Stimulated activated CD4-positive, alpha-beta T cell treated with anti-CD3 and anti-CD28 coated beads, TNF-alpha, amount 100 ng/mL, for 48 hours (primary cell): ENCODE results near the gene TMEM47.

Experiments used
- DNase-seq, 3 donors: peaks; one replicate each; pipeline ENCODE4 v3.0.0-alpha.2; 2020; ENCODE audit warnings: low read depth in 3 of 3

The TMEM47 gene

GRCh38 chrX:34656842-34657725 is at the start of gene TMEM47:
Gene TMEM47, minus strand, starts transcription at chrX:34657285. Its CDS starts 256 bp downstream, at chrX:34657029.
- no peak for DNase-seq

DNA sequence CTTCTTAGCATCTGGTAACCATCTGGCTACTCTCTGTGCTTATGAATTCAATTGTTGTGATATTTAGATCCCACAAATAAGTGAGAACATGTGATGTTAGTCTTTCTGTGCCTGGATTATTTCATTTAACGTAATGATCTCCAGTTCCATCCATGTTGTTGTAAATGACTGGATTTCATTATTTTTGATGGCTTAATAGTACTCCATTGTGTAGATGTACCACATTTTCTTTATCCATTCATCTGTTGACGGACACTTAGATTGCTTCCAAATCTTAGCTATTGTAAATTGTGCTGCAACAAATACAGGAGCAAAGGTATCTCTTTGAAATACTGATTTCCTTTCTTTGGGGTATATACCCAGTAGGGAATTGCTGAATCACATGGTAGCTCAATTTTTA is 30.0 kb upstream of the TMEM47 start:
- no peak for DNase-seq

GRCh38 chrX:34659575-34659974 is 2.5 kb upstream of the TMEM47 start:
- no peak for DNase-seq

DNA sequence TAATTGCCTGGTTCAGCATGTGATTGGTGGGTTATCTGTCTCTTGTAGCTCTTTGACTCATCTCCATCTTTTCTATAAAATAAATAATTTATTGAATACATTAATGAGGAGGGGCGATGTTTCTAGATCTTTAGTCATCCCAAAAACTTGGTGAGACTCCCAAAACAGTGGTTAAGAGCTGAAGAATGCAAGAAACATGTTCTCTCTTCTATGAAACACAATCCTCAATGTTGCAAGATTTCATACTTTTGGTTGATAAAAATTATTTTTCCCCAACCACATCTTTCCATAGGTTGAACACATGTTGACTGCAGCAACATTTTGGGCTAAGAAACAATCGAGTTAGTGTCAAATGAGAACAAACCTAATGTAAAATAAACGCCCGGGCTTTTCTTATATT is 1.2 kb upstream of the TMEM47 start:
- no peak for DNase-seq

GRCh38 chrX:34657726-34658070 is 613 bp upstream of the TMEM47 start:
- no peak for DNase-seq

GRCh38 chrX:34656467-34656841 is 631 bp downstream of the TMEM47 start:
- no peak for DNase-seq

- no peak for DNase-seq
Observed at GRCh38 chrX:34655501-34656455, 1.3 kb downstream of the TMEM47 start.

DNA sequence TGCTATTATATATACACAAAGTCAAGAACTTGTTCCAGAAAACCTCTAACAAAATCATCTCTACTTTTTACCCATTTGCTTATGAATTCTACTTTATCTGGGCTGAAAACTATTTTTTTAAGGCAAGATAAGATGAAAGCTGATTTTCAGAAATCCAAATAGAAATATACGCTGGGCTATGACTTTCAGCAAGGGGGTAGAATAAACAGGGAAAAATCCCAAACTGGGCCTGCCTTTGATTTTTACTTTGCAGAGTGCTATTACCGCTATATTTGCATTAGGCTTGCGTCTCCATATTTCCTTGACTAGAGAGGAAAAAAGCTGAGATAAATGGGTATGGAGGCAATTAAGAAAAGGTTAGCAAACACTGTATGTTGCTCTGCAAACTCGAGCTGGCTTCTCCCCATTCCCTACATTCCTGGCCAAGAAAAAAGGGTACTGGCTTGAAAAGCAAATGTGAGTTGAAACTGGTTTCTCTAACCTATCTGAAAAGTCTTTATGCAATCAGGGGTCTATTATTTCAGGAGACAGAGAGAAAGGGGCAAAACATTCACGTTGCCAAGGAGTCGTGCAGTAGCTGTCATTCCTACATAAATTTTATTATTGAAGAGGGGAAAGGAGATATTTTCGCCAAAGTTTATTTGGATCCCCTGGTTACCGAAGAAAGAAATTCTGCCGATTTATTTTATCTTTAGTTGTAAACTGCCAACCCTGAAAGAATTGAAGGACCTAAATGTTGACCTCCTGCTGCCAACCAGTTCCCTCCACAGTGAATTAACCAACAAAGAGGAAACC is 2.2 kb downstream of the TMEM47 start:
- no peak for DNase-seq

GRCh38 chrX:34653811-34654210 is 3.3 kb downstream of the TMEM47 start:
- no peak for DNase-seq

DNA sequence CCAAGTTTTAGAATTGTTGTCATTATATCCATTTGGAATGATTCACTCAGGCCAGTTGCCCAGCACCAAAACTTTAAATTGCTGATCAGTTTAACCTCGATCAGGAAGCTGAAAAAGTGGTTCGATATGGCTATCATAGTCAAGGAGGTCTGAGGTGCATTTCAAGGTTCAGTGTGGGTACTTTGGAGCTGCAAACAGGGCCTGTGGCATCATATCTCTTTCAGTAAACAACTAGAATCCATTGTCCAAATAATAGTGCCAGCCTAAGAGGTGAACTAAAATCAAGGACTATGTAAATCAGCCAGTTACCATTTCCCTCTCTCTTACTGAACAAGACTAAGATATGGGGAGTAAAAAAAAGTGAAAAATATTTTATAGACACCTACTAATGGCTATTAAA is 14.2 kb downstream of the TMEM47 start:
- DNase-seq = no peak

- DNase-seq = no peak
Observed at GRCh38 chrX:34638116-34638515, 19.0 kb downstream of the TMEM47 start.

DNA sequence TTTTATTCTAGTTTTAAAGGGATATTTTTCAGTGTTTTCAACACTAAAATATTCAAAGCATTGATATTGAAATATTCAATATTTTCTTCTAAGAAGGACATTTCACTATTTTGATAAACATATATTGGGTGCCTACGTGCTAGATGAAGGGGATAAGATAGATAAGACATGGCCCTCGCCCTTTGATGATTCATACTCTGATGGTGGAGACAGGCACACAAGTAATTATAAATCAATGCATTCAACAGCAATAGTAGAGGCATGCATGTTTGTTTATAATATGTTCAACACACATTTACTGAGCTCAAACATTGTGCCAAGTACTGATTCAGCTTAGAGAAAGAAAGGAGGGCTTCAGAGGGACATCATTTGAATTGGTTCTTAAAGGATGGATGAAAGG is 22.7 kb downstream of the TMEM47 start:
- no peak for DNase-seq

GRCh38 chrX:34632384-34632783 is 24.7 kb downstream of the TMEM47 start:
- no peak for DNase-seq

- no peak for DNase-seq
Observed at GRCh38 chrX:34631479-34632220, 25.4 kb downstream of the TMEM47 start.

DNA sequence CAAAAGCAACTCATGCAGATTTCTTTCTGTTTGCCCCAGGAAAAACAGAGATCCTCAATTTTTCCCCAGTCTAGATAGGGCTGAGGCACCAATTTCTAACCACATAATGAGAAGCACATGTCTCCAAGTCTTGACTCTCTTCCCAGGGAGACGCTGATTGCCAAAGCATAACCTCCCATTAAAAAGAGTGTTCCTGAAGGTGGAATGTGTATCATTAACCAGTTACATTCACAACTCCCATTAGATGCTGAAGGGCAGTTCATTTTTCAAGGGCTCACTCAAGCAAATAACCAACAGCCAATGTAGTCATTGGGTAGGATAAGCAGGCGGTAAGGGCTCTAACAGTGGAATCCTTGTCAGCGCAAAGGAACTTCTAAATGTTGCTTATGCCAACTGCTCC is 27.5 kb downstream of the TMEM47 start:
- DNase-seq = no peak

DNA sequence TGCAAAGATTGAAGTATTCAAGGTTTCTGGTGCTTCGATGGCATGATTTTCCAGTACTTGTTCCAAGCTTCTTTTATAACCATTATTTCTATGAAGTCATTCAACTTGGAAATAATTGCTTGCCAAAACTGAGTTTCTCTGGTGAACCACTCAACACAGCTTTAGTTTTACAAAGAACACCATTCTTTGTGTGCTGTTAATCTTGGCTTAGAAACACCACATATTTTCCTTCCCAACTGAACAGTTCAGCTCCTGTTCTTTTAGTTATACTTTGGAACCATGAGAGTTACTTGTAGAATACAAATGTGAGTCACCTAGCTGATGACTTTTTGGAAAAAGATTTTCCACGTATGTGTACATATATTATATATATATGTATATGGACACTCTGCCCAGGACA is 32.7 kb downstream of the TMEM47 start:
- no peak for DNase-seq

DNA sequence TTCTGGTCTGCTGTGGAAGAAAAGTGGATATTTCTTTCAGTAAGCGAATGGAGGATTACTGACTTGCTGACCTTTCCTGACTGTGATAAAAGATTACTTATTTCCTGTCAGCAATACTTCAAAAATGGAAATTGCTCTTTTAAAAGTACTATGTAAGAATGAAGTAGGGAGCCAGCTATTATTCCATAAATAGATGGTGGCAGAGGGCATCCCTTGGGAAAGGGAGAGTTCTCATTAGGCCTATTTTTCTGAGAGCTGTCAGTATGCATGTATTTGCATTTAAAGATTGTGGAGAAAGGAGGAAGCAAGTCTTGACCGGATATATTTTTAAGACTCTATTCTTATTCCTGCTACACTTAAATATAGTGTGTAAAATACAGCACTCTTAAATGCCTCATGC is 37.2 kb downstream of the TMEM47 start:
- DNase-seq = no peak

GRCh38 chrX:34612036-34612435 is 45.0 kb downstream of the TMEM47 start:
- DNase-seq = no peak

DNA sequence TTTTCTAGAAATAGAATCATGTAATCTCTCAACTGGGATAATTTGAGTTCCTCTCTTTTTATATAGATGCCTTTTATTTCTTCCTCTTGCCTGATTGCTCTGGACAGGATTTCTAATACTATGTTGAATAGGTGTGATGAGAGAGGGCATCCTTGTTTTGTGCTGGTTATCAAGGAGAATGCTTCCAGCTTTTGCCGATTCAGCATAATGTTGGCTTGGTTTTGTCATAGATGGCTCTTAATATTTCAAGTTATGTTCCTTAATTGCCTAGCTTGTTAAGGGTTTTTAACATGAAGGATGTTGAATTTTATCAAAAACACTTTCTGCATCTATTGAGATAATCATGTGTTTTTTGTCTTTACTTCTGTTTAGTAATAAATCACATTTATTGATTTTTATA is 58.7 kb downstream of the TMEM47 start:
- DNase-seq = no peak

GRCh38 chrX:34586936-34587335 is 70.1 kb downstream of the TMEM47 start:
- DNase-seq = no peak

- no peak for DNase-seq
Observed at GRCh38 chrX:34586346-34586911, 70.7 kb downstream of the TMEM47 start.
